ENCODE results near the gene NABP1.

NABP1 gene

DNA sequence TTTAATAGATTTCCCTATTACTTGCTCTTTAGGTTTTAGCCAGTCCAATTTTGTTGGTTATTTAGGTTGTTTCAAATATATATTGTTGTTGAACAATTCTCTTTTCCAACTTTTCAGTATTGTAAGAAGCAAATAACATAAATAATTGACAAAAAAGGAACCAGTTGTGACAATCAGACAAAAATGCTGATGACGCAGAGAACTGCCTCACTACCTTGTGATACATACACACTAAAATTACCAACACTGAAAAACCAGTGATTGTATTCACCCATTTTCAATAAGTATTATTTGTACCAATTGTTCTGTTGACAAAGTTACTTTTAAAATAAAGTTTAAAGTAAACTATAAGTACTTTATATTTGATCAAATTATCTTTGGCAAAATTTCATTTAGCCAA, 43.1 kb upstream of the NABP1 start:
- Mint-ChIP-seq H3K4me1 (peaks cover 6% of the 10 kb centered on the region), H3K4me3 (no peak overlapping the region), H3K36me3 (ENCODE audit: low read depth) (no peaks in the 10 kb centered on the region), H3K27me3 (ENCODE audit: low read depth) (no peaks in the 10 kb centered on the region), H3K9me3 (no peaks in the 10 kb centered on the region), H3K27ac (no peak overlapping the region)
- TF ChIP-seq, protein P1, sequence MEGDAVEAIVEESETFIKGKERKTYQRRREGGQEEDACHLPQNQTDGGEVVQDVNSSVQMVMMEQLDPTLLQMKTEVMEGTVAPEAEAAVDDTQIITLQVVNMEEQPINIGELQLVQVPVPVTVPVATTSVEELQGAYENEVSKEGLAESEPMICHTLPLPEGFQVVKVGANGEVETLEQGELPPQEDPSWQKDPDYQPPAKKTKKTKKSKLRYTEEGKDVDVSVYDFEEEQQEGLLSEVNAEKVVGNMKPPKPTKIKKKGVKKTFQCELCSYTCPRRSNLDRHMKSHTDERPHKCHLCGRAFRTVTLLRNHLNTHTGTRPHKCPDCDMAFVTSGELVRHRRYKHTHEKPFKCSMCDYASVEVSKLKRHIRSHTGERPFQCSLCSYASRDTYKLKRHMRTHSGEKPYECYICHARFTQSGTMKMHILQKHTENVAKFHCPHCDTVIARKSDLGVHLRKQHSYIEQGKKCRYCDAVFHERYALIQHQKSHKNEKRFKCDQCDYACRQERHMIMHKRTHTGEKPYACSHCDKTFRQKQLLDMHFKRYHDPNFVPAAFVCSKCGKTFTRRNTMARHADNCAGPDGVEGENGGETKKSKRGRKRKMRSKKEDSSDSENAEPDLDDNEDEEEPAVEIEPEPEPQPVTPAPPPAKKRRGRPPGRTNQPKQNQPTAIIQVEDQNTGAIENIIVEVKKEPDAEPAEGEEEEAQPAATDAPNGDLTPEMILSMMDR (IDR thresholded peaks at IDR 0.05; ENCODE audit: unreplicated experiment in 3 of 3) = no peak

DNA sequence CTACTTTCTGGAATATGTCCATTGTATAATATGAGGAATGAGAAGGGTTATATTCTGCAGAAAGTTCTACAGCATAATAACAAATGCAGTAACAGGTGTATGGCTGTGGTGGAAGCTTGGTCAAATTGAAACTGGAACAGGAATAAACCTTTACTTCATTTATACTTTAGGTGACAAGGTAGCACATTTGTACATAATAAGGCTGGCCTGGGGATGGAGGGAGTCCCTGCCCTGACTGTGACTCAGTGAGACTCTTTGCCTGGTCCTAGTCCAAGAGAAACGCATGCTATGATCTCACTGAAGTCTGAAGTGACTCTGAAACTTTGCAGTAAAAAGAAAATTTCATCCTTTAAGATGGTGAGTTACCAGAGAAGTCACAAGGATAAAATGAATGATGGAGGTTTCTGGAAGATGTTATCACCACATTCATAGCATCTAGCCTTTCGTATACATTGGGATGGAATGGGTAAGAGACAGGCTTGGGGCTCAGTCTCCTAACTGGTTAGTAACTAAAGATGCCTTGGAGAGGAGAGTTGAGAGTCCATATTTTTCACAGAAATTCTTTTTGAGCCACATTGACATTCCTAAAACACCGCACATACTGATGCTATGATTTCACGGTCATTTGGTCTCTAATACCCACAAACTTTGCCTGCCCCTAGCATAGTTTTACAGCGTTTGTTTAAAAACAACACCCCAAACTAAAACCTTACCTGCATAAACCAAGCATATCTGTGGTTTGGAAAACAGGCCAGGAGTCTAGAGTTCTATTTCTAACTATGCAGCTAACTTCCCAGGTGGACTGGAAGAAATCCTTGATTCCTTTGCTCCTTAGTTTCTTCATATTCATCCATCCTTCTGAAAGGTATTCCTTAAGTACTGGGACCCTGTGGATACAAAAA, 42.4 kb upstream of the NABP1 start:
- no peaks in the 10 kb centered on the region for H3K27me3 Mint-ChIP-seq (ENCODE audit: low read depth)
- TF ChIP-seq, protein P1 (IDR thresholded peaks at IDR 0.05; ENCODE audit: unreplicated experiment in 3 of 3) = no peak
- H3K9me3 Mint-ChIP-seq = no peaks in the 10 kb centered on the region
- no peak overlapping the region for H3K4me3 Mint-ChIP-seq
- no peak overlapping the region for H3K27ac Mint-ChIP-seq
- H3K4me1 Mint-ChIP-seq = peaks cover 6% of the 10 kb centered on the region
- H3K36me3 Mint-ChIP-seq (ENCODE audit: low read depth) = no peaks in the 10 kb centered on the region

DNA sequence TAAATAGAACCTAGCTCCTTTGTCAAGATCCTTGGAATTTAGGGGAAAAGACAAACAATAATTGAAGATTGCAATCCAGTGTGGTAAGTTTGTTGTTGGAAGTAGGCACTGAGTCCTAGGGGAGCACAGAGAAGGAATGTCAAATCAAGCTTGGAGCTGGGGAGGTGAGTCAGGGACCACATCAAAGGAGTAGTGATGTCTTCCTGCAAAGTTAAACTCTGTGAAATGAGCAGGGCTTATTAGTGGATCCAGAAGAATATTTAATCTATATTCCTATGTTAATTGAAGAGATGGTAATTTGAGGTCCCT, 41.7 kb upstream of the NABP1 start:
- TF ChIP-seq, protein P1 (IDR thresholded peaks at IDR 0.05; ENCODE audit: unreplicated experiment in 3 of 3) = no peak
- Mint-ChIP-seq H3K9me3 (no peaks in the 10 kb centered on the region), H3K27me3 (ENCODE audit: low read depth) (no peaks in the 10 kb centered on the region), H3K27ac (no peak overlapping the region), H3K4me1 (peaks cover 6% of the 10 kb centered on the region), H3K36me3 (ENCODE audit: low read depth) (no peaks in the 10 kb centered on the region), H3K4me3 (no peak overlapping the region)

DNA sequence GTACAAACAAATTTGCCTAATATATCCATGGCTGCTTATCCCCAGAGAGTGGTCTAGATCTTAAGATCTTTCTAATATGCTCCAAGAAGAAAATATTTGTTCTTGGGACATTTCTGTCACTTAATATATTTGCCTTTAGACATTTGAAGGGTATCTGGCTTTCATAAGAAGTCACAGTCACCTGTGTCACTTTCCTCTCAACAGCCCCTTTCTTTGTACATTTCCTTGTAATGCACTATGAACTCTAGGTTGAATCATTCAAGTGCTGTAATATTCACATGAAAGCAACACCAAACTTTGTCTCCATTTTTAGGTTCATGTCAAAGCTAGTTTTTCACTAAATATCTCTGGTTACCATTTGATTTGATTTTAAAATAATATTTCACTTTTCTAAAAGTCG, 41.4 kb upstream of the NABP1 start:
- Mint-ChIP-seq H3K9me3 (no peaks in the 10 kb centered on the region), H3K4me3 (no peak overlapping the region), H3K36me3 (ENCODE audit: low read depth) (no peaks in the 10 kb centered on the region), H3K27ac (no peak overlapping the region), H3K4me1 (peaks cover 6% of the 10 kb centered on the region), H3K27me3 (ENCODE audit: low read depth) (peaks cover under 1% of the 10 kb centered on the region)
- TF ChIP-seq, protein P1 (IDR thresholded peaks at IDR 0.05; ENCODE audit: unreplicated experiment in 3 of 3) = no peak

DNA sequence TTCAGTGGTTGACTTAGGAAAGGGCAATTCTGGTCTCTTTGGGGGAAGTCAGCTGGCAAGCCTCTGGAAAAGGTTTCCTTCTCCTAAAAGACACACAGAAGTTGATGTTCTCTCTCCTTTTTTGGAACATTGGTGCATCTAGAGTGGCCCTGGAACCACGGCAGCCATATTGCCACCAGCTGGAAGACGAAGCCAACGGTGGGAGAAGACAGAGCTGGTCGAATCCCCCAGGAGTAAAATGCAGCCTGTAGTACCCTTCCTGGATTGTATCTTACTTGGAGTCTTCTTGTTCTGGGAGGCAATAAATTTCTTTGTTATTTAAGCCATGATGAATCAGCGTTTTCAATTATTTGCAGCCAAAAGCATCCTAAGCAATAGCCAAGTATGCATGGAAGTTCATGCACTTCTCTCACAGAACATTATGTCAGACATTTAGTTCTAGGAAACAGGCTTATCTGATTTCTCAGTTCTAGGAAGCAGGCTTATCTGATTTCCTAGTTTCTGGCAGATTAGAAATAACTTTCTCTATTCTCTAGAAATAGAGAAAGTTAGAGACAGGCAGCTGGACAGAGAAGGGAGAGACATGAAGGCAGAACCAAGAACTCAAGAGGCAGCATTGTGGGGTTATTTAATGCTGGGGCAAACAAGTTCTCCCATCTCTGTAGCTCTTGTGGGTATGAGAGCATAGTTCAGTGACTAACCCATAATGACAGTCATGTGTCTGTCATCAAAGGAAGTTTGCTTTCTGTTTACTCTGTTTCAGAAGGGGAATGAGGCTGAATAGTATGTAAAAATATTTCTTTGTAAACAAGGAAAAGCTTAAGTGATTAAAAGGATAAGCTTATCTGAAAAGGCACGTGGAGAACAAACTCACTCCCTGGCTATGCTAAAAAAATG, 40.5 kb upstream of the NABP1 start:
- Mint-ChIP-seq H3K36me3 (ENCODE audit: low read depth) (no peaks in the 10 kb centered on the region), H3K27me3 (ENCODE audit: low read depth) (peaks cover 5% of the 10 kb centered on the region), H3K4me3 (no peak overlapping the region), H3K9me3 (no peaks in the 10 kb centered on the region), H3K27ac (no peak overlapping the region), H3K4me1 (peaks cover 6% of the 10 kb centered on the region)
- TF ChIP-seq, protein P1 (IDR thresholded peaks at IDR 0.05; ENCODE audit: unreplicated experiment in 3 of 3) = no peak
